HUES48 (cell line): ENCODE results near the gene DDX49.

Experiments used
- H3K27ac ChIP-seq: one replicate; pipeline ENCODE4 v1.7.0; 2013; ENCODE audit warnings: low read depth, low read length, inconsistent platforms
- H3K27me3 ChIP-seq: 2 replicates; pipeline ENCODE4 v1.6.1; 2013; ENCODE audit warnings: mild to moderate bottlenecking, low read length; ENCODE audit not compliant: control insufficient read depth, insufficient read depth
- H3K36me3 ChIP-seq: 2 replicates; pipeline ENCODE4 v1.6.1; 2013; ENCODE audit warnings: low read length; ENCODE audit not compliant: control insufficient read depth, insufficient read depth
- H3K4me1 ChIP-seq: 2 replicates; pipeline ENCODE4 v1.6.1; 2013; ENCODE audit warnings: mild to moderate bottlenecking, low read length; ENCODE audit not compliant: control insufficient read depth, insufficient read depth
- H3K4me3 ChIP-seq: 2 replicates; pipeline ENCODE4 v1.5.1; 2013; ENCODE audit warnings: mild to moderate bottlenecking, low read depth, low read length
- H3K9ac ChIP-seq: 2 replicates; pipeline ENCODE4 v1.6.1; 2013; ENCODE audit warnings: mild to moderate bottlenecking, low read depth, low read length, moderate library complexity
- H3K9me3 ChIP-seq: 2 replicates; pipeline ENCODE4 v1.6.1; 2013; ENCODE audit warnings: low read length; ENCODE audit not compliant: control insufficient read depth, insufficient read depth

DDX49 gene

GRCh38 chr19:18919900-18920214 lies 342 bp downstream of the DDX49 start:
- H3K9ac ChIP-seq, result peak overlapping the region; percentile 55
- H3K9me3 ChIP-seq, result no peaks in the 10 kb centered on the region
- H3K27me3 ChIP-seq, result no peaks in the 10 kb centered on the region
- H3K36me3 ChIP-seq, result peaks cover 35% of the 10 kb centered on the region
- peak overlapping the region; percentile 24 for H3K27ac ChIP-seq
- peaks cover 4% of the 10 kb centered on the region for H3K4me1 ChIP-seq
- peak overlapping the region; percentile 75 for H3K4me3 ChIP-seq

GRCh38 chr19:18920400-18920799 lies 885 bp downstream of the DDX49 start:
- Histone ChIP-seq H3K27me3 (no peaks in the 10 kb centered on the region), H3K9ac (peak overlapping the region; percentile 55), H3K4me3 (peak overlapping the region; percentile 75), H3K27ac (no peak overlapping the region), H3K36me3 (peaks cover 33% of the 10 kb centered on the region), H3K4me1 (peaks cover 4% of the 10 kb centered on the region), H3K9me3 (no peaks in the 10 kb centered on the region)

- H3K9ac ChIP-seq, result no peak overlapping the region
- H3K27me3 ChIP-seq, result no peaks in the 10 kb centered on the region
- H3K4me1 ChIP-seq, result peaks cover 4% of the 10 kb centered on the region
- peaks cover 41% of the 10 kb centered on the region for H3K36me3 ChIP-seq
- no peak overlapping the region for H3K4me3 ChIP-seq
- no peaks in the 10 kb centered on the region for H3K9me3 ChIP-seq
- no peak overlapping the region for H3K27ac ChIP-seq
These were observed 2.1 kb downstream of the DDX49 start for GRCh38 chr19:18921593-18921992.

- H3K4me3 ChIP-seq, result no peak overlapping the region
- no peak overlapping the region for H3K9ac ChIP-seq
- no peak overlapping the region for H3K27ac ChIP-seq
- H3K36me3 ChIP-seq, result peaks cover 47% of the 10 kb centered on the region
- peaks cover 4% of the 10 kb centered on the region for H3K4me1 ChIP-seq
- no peaks in the 10 kb centered on the region for H3K27me3 ChIP-seq
- H3K9me3 ChIP-seq, result no peaks in the 10 kb centered on the region
These were observed 2.9 kb downstream of the DDX49 start for GRCh38 chr19:18922228-18922985.

- Histone ChIP-seq H3K36me3 (peaks cover 63% of the 10 kb centered on the region), H3K9me3 (no peaks in the 10 kb centered on the region), H3K27ac (no peak overlapping the region), H3K9ac (no peak overlapping the region), H3K27me3 (no peaks in the 10 kb centered on the region), H3K4me3 (no peak overlapping the region), H3K4me1 (peaks cover 4% of the 10 kb centered on the region)
These were observed 5.2 kb downstream of the DDX49 start for GRCh38 chr19:18924684-18925213.

- Histone ChIP-seq H3K4me1 (peaks cover 4% of the 10 kb centered on the region; the same call in 1 of the 2 replicates), H3K36me3 (peaks cover 45% of the 10 kb centered on the region), H3K9ac (no peak overlapping the region), H3K9me3 (no peaks in the 10 kb centered on the region), H3K4me3 (no peak overlapping the region), H3K27me3 (no peaks in the 10 kb centered on the region), H3K27ac (no peak overlapping the region)
These were observed 8.7 kb downstream of the DDX49 start for GRCh38 chr19:18928018-18928805.

- Histone ChIP-seq H3K36me3 (peaks cover 46% of the 10 kb centered on the region), H3K4me3 (no peak overlapping the region), H3K27ac (no peak overlapping the region), H3K27me3 (no peaks in the 10 kb centered on the region), H3K4me1 (peaks cover 5% of the 10 kb centered on the region; the same call in 1 of the 2 replicates), H3K9me3 (no peaks in the 10 kb centered on the region), H3K9ac (no peak overlapping the region)
These were observed 9.8 kb downstream of the DDX49 start for GRCh38 chr19:18929311-18929710.

- Histone ChIP-seq H3K9ac (no peak overlapping the region), H3K27ac (no peak overlapping the region), H3K36me3 (peaks cover 30% of the 10 kb centered on the region), H3K9me3 (no peaks in the 10 kb centered on the region), H3K4me3 (no peak overlapping the region), H3K4me1 (peaks cover 5% of the 10 kb centered on the region; the same call in 1 of the 2 replicates), H3K27me3 (no peaks in the 10 kb centered on the region)
These were observed 12.0 kb downstream of the DDX49 start for GRCh38 chr19:18931316-18932162.

- H3K9me3 ChIP-seq, result no peaks in the 10 kb centered on the region
- no peaks in the 10 kb centered on the region for H3K27me3 ChIP-seq
- H3K4me1 ChIP-seq, result peaks cover 5% of the 10 kb centered on the region; the same call in 1 of the 2 replicates
- peak overlapping the region; percentile 78 for H3K4me3 ChIP-seq
- no peak overlapping the region for H3K27ac ChIP-seq
- H3K9ac ChIP-seq, result no peak overlapping the region
- H3K36me3 ChIP-seq, result peaks cover 25% of the 10 kb centered on the region
These were observed 12.8 kb downstream of the DDX49 start for GRCh38 chr19:18932216-18932841.

- H3K27ac ChIP-seq, result no peak overlapping the region
- H3K27me3 ChIP-seq, result no peaks in the 10 kb centered on the region
- H3K9ac ChIP-seq, result no peak overlapping the region
- H3K4me3 ChIP-seq, result peak overlapping the region; percentile 42; the same call in 1 of the 2 replicates
- H3K9me3 ChIP-seq, result no peaks in the 10 kb centered on the region
- peaks cover 5% of the 10 kb centered on the region; the same call in 1 of the 2 replicates for H3K4me1 ChIP-seq
- peaks cover 18% of the 10 kb centered on the region for H3K36me3 ChIP-seq
These were observed 13.8 kb downstream of the DDX49 start for GRCh38 chr19:18933297-18933696.
